ENCODE data around the gene SLC6A19. TPM values are rescaled to one million over a fixed set of nuclear protein-coding genes. Genes with fewer than 3 reads are reported as not detected.
"Not testable (repeated sequence)": the region's sequence is repeated elsewhere in the genome, so short reads cannot be mapped to it uniquely, and the experiment has no call there.

The SLC6A19 gene
- polyA plus RNA-seq, 4 donors = 56.3 to 199 (median 166) TPM

DNA sequence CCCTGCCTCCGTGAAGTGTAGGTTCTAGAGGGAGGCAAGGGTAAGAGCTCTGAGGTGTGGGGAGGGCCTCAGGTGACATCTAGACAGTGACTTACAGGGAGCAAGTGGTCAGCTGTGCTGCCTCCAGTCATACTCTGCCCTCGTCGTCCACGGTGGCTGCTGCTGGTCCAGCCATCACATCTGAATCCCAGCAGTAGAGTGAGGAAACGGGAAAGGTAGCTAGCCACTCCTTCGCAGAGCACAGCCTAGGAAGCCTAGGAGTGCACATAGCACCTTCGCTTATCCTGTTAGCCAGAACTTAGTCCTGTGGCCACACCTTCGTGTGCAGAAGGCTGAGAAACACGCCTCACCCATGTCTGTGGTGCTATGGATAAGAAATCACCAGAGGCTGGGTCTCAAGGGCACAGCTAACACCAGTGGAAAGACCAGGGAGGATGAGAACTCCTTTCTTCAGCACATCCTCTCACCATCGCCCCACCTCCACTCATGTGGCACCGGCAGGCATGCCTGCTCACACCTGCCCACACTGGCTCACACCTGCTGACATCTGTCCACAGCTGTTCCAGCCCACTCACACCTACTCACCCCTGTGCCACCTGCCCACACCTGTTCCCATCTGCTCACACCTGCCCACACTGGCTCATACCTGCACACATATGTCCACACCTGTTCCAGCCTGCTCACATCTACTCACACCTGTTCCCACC, 44.5 kb upstream of the SLC6A19 start:
- 88 to 92% (median 88%) methylated on average over 11 of the region's 11 CpGs for WGBS, 3 donors
- Histone ChIP-seq H3K27ac (ENCODE audit: low read depth in 1 of 3, low read length in 2 of 3) (no peak overlapping the region), H3K4me1 (ENCODE audit: control insufficient read depth in 3 of 3, insufficient read depth in 2 of 3, low read depth in 1 of 3, low read length in 2 of 3) (peaks cover 0 to 3% (median 2%) of the 10 kb centered on the region in 3 donors), H3K4me3 (ENCODE audit: low read depth in 1 of 3, low read length in 3 of 3) (no peak overlapping the region), H3K9me3 (ENCODE audit: control insufficient read depth in 2 of 2, insufficient read depth in 1 of 2, low read depth in 1 of 2, low read length in 1 of 2) (peaks cover 0 to 16% of the 10 kb centered on the region in 2 donors), H3K36me3 (ENCODE audit: control insufficient read depth in 3 of 3, insufficient read depth in 2 of 3, low read depth in 1 of 3, low read length in 3 of 3) (no peaks in the 10 kb centered on the region), H3K27me3 (ENCODE audit: control insufficient read depth in 3 of 3, insufficient read depth in 3 of 3, low read length in 3 of 3) (peaks cover 0 to 28% (median 8%) of the 10 kb centered on the region in 3 donors)
- FAIRE-seq = no peak
- DNase-seq = no peak

DNA sequence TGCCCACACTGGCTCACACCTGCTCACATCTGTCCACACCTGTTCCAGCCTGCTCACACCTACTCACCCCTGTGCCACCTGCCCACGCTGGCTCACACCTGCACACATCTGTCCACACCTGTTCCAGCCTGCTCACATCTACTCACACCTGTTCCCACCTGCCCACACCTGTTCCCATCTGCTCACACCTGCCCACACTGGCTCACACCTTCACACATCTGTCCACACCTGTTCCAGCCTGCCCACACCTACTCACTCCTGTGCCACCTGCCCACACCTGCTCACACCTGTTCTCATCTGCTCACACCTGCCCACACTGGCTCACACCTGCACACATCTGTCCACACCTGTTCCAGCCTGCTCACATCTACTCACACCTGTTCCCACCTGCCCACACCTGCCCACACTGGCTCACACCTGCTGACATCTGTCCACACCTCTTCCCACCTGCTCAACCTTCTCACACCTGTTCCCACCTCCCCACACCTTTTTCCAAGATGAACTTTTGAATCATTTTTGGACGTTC, 43.9 kb upstream of the SLC6A19 start:
- not testable (repeated sequence) for FAIRE-seq; H3K27ac ChIP-seq (ENCODE audit: low read depth in 1 of 3, low read length in 2 of 3); H3K4me3 ChIP-seq (ENCODE audit: low read depth in 1 of 3, low read length in 3 of 3); DNase-seq; H3K4me1 ChIP-seq (ENCODE audit: control insufficient read depth in 3 of 3, insufficient read depth in 2 of 3, low read depth in 1 of 3, low read length in 2 of 3); H3K36me3 ChIP-seq (ENCODE audit: control insufficient read depth in 3 of 3, insufficient read depth in 2 of 3, low read depth in 1 of 3, low read length in 3 of 3)
- Histone ChIP-seq H3K27me3 (ENCODE audit: control insufficient read depth in 3 of 3, insufficient read depth in 3 of 3, low read length in 3 of 3) (peaks cover 0 to 23% (median 8%) of the 10 kb centered on the region in 3 donors), H3K9me3 (ENCODE audit: control insufficient read depth in 2 of 2, insufficient read depth in 1 of 2, low read depth in 1 of 2, low read length in 1 of 2) (peaks cover 0 to 16% of the 10 kb centered on the region in 2 donors)
- 78 to 80% (median 80%) methylated on average over 2 of the region's 2 CpGs for WGBS, 3 donors

DNA sequence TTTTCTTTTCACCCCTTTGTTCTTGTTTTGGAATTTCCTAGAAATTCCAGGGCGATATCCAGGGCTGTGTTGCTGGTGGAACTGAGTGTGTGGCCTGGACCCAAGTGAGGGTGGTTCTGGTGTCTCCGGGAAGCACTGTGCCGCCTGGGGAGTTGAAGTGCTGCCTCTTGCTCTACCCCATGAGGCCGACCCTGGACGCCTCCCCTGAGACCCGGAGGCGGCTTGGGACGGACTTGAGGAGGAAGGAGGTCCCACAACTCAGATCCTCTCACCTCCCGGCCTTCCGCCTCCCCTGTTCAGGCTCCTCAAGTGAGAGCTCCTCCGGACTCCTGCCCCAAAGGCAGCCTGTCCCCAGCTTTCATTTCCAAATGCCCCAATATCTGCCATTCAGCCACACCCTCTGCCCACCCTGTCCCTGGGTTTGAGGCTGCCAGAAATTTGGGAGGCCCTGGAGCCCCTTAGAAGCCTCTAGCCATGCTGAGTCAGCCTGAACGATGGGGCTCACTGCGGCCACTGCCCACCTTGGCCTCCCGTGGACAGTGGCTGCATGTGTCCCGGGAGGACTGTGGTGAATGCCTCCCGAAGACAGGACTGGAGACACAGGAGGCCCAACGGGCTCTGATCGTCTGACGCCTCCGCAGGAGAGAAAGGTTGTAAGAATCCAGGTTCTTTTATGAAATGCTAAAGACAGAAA, 42.6 kb upstream of the SLC6A19 start:
- H3K36me3 ChIP-seq (ENCODE audit: control insufficient read depth in 3 of 3, insufficient read depth in 2 of 3, low read depth in 1 of 3, low read length in 3 of 3) = no peaks in the 10 kb centered on the region
- WGBS, 3 donors = 82 to 90% (median 83%) methylated on average over 20 of the region's 20 CpGs
- DNase-seq (no peak), FAIRE-seq (no peak)
- peaks cover 0 to 3% (median 2%) of the 10 kb centered on the region in 3 donors for H3K4me1 ChIP-seq (ENCODE audit: control insufficient read depth in 3 of 3, insufficient read depth in 2 of 3, low read depth in 1 of 3, low read length in 2 of 3)
- H3K4me3 ChIP-seq (ENCODE audit: low read depth in 1 of 3, low read length in 3 of 3) = no peak overlapping the region
- peaks cover 0 to 16% of the 10 kb centered on the region in 2 donors for H3K9me3 ChIP-seq (ENCODE audit: control insufficient read depth in 2 of 2, insufficient read depth in 1 of 2, low read depth in 1 of 2, low read length in 1 of 2)
- peaks cover 0 to 23% (median 8%) of the 10 kb centered on the region in 3 donors for H3K27me3 ChIP-seq (ENCODE audit: control insufficient read depth in 3 of 3, insufficient read depth in 3 of 3, low read length in 3 of 3)
- H3K27ac ChIP-seq (ENCODE audit: low read depth in 1 of 3, low read length in 2 of 3) = no peak overlapping the region

DNA sequence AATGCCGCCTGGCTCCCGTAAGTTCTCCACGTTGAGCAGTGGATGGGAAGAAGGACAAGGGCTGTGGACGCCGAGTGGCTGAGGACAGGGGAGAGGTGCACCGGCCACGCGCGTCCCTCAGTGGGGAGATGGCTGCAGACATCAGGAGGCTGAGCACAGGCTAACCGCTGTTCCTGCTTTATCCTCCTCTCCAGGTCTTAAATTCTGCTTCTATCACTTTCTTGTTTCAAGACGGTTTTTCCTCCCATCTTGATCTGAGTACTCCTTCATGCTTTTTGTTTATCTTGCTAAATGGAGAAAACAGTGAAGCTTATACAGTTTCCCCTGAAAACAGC, 42.1 kb upstream of the SLC6A19 start:
- Histone ChIP-seq H3K27ac (ENCODE audit: low read depth in 1 of 3, low read length in 2 of 3) (no peak overlapping the region), H3K36me3 (ENCODE audit: control insufficient read depth in 3 of 3, insufficient read depth in 2 of 3, low read depth in 1 of 3, low read length in 3 of 3) (no peaks in the 10 kb centered on the region), H3K9me3 (ENCODE audit: control insufficient read depth in 2 of 2, insufficient read depth in 1 of 2, low read depth in 1 of 2, low read length in 1 of 2) (peaks cover 0 to 16% of the 10 kb centered on the region in 2 donors), H3K4me3 (ENCODE audit: low read depth in 1 of 3, low read length in 3 of 3) (no peak overlapping the region), H3K4me1 (ENCODE audit: control insufficient read depth in 3 of 3, insufficient read depth in 2 of 3, low read depth in 1 of 3, low read length in 2 of 3) (peaks cover 0 to 3% (median 2%) of the 10 kb centered on the region in 3 donors), H3K27me3 (ENCODE audit: control insufficient read depth in 3 of 3, insufficient read depth in 3 of 3, low read length in 3 of 3) (peaks cover 0 to 19% (median 4%) of the 10 kb centered on the region in 3 donors)
- WGBS, 3 donors = 84 to 87% (median 86%) methylated on average over 11 of the region's 11 CpGs
- FAIRE-seq = no peak
- no peak for DNase-seq

DNA sequence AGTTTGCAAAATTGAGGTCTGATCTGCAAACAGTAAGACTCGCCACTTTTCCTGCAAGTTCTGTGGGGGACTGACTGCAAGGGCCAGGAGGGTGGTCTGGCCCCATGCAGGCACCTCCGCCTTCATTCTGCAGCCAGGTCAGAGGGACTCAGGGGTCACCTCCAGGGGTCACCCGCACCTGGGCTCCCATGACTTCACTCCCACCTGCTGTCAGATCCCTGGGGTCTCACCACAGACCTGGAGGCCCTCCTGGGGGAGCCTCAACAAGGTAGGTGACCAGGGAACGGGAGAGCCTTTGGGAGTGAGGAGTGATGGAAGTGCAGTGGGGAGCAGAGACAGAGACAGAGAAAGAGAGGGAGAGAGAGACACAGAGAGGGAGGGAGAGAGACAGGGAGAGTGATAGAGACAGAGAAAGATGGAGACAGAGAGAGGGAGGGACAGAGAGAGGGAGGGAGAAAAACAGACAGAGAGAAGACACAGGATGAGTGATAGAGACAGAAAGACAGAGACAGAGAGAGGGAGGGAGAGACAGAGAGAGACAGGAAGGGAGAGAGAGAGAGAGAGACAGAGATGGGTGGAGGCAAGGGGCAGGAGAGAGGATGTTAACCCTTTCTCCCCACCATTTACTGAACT, 41.5 kb upstream of the SLC6A19 start:
- Histone ChIP-seq H3K36me3 (ENCODE audit: control insufficient read depth in 3 of 3, insufficient read depth in 2 of 3, low read depth in 1 of 3, low read length in 3 of 3) (no peaks in the 10 kb centered on the region), H3K27me3 (ENCODE audit: control insufficient read depth in 3 of 3, insufficient read depth in 3 of 3, low read length in 3 of 3) (peaks cover 0 to 13% (median 3%) of the 10 kb centered on the region in 3 donors), H3K4me3 (ENCODE audit: low read depth in 1 of 3, low read length in 3 of 3) (no peak overlapping the region), H3K4me1 (ENCODE audit: control insufficient read depth in 3 of 3, insufficient read depth in 2 of 3, low read depth in 1 of 3, low read length in 2 of 3) (peaks cover 0 to 6% (median 2%) of the 10 kb centered on the region in 3 donors), H3K9me3 (ENCODE audit: control insufficient read depth in 2 of 2, insufficient read depth in 1 of 2, low read depth in 1 of 2, low read length in 1 of 2) (peaks cover 0 to 16% of the 10 kb centered on the region in 2 donors), H3K27ac (ENCODE audit: low read depth in 1 of 3, low read length in 2 of 3) (no peak overlapping the region)
- FAIRE-seq (no peak), DNase-seq (no peak)
- 75 to 89% (median 76%) methylated on average over 4 of the region's 4 CpGs for WGBS, 3 donors

DNA sequence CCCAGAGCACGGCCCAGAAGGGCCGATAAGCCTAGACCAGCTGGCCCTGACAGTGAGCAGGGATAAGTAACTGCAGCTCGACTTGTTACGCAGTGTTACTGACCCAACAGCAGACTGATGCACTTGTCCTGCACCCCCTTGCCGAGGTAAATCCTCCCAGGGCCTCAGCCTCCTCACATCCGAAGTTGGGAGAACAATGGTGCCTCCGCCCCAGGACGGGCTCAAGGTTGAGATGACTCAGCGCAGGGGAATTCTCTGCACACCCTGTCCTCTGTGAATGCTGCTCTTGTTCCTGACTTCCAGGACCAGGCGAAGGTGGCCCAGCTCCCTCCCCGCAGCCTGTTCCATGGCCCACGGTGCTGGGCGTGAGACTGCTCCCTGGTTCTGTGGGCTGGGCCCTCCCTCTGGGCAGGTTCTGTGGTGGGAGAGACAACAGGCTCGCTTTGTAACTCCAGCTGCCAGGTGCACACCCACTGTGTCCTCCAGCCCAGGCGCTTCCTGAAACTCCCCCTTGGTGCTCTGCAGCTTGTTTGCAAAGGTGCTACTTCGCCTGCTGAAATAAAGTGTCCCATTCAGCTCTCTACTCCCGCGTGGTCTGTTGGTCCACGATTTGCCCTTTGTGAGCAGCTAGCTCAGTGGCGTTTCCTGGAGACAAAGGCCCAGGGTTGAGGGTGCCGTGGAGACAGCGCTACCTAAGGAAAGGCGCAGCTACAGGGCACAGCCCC, 40.1 kb upstream of the SLC6A19 start:
- peak overlapping the region in 2 of 3 donors; percentile 76 to 82 for H3K27ac ChIP-seq (ENCODE audit: low read depth in 1 of 3, low read length in 2 of 3)

DNA sequence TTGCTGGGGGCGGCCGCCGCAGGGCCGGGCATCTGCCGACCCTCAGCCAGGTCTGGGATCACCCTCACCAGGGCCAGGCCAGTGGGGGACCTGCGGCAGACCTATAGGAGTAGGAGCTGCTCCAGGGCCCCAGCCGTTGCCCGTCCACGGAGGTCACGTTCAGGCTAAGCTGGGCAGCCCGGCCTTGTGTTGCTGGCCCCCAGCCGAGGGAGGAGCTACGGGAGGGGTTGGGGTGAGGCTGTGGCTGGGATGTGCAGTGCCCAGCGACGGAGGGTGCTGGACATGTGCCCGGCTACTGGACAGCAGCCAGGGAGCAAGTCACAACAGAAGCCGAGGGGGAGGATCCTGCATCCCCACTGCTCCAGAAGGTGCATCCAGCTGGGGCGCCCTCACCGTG, 39.6 kb upstream of the SLC6A19 start:
- H3K4me1 ChIP-seq (ENCODE audit: control insufficient read depth in 3 of 3, insufficient read depth in 2 of 3, low read depth in 1 of 3, low read length in 2 of 3) = peaks cover 0 to 13% (median 2%) of the 10 kb centered on the region in 3 donors
- no peaks in the 10 kb centered on the region for H3K36me3 ChIP-seq (ENCODE audit: control insufficient read depth in 3 of 3, insufficient read depth in 2 of 3, low read depth in 1 of 3, low read length in 3 of 3)
- H3K4me3 ChIP-seq (ENCODE audit: low read depth in 1 of 3, low read length in 3 of 3) = no peak overlapping the region
- H3K27ac ChIP-seq (ENCODE audit: low read depth in 1 of 3, low read length in 2 of 3) = peak overlapping the region in 2 of 3 donors; percentile 76 to 82
- 17 to 54% (median 28%) methylated on average over 16 to 19 of the region's 19 CpGs for WGBS, 3 donors
- DNase-seq (peak in 1 of 2 donors; percentile 48), FAIRE-seq (no peak)
- H3K9me3 ChIP-seq (ENCODE audit: control insufficient read depth in 2 of 2, insufficient read depth in 1 of 2, low read depth in 1 of 2, low read length in 1 of 2) = peaks cover 0 to 8% of the 10 kb centered on the region in 2 donors
- H3K27me3 ChIP-seq (ENCODE audit: control insufficient read depth in 3 of 3, insufficient read depth in 3 of 3, low read length in 3 of 3) = peaks cover 0 to 2% (median under 1%) of the 10 kb centered on the region in 3 donors

More for the DNA sequence above, 40.1 kb upstream of the SLC6A19 start:
- Histone ChIP-seq H3K4me1 (ENCODE audit: control insufficient read depth in 3 of 3, insufficient read depth in 2 of 3, low read depth in 1 of 3, low read length in 2 of 3) (peaks cover 0 to 13% (median 2%) of the 10 kb centered on the region in 3 donors), H3K9me3 (ENCODE audit: control insufficient read depth in 2 of 2, insufficient read depth in 1 of 2, low read depth in 1 of 2, low read length in 1 of 2) (peaks cover 0 to 14% of the 10 kb centered on the region in 2 donors), H3K36me3 (ENCODE audit: control insufficient read depth in 3 of 3, insufficient read depth in 2 of 3, low read depth in 1 of 3, low read length in 3 of 3) (no peaks in the 10 kb centered on the region), H3K27me3 (ENCODE audit: control insufficient read depth in 3 of 3, insufficient read depth in 3 of 3, low read length in 3 of 3) (peaks cover 0 to 7% (median 3%) of the 10 kb centered on the region in 3 donors), H3K4me3 (ENCODE audit: low read depth in 1 of 3, low read length in 3 of 3) (no peak overlapping the region)
- WGBS, 3 donors = 31 to 63% (median 42%) methylated on average over 23 of the region's 23 CpGs
- FAIRE-seq = no peak
- peak; percentile 49 to 91 for DNase-seq
